ENCODE data around the gene TMEM217.

Gene TMEM217

DNA sequence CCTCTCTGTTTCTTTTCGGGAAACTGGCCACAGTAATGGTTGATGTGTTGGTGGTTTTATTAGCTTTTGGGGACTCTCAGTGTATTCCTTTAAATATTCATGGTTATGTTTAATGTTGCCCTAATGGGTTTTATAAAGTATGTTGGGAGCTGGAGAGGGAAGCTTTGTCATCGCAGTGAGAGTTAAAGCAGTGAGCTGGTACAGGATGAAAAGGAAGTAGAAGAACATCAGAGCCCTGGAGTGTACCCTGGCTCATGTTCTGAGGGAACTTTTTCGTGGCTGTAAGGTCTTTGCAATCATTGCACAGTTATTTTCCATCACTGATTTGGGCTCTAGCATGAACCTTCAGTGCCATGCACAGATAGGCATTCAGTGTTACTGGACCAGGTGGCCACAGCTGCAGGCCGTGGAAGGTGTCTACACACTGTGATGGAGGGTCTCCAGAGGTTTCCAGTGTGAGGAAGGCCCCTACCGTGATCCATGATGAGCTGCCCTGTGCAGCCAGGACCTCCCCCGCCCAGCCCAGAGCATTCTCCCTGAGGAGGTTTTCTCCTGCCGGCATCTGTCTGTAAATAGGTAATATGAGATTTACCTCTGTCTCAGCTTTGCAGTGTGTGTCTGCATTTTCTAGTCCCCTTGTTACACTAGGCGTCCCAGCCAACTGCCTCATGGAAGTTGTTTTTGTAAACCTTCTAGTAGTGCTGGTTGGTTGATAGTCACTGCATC lies 22.4 kb upstream of the TMEM217 start:
- no peak for DNase-seq (ENCODE audit: low read depth in 2 of 3, low spot score in 1 of 3)

GRCh38 chr6:37279366-37280134 lies 21.6 kb upstream of the TMEM217 start:
- DNase-seq (ENCODE audit: low read depth in 2 of 3, low spot score in 1 of 3), result no peak

GRCh38 chr6:37277001-37277409 lies 19.1 kb upstream of the TMEM217 start:
- no peak for DNase-seq (ENCODE audit: low read depth in 2 of 3, low spot score in 1 of 3)

GRCh38 chr6:37275350-37275749 lies 17.4 kb upstream of the TMEM217 start:
- DNase-seq (ENCODE audit: low read depth in 2 of 3, low spot score in 1 of 3), result no peak

- no peak for DNase-seq (ENCODE audit: low read depth in 2 of 3, low spot score in 1 of 3)
These were observed 15.7 kb upstream of the TMEM217 start for GRCh38 chr6:37273690-37274089.

DNA sequence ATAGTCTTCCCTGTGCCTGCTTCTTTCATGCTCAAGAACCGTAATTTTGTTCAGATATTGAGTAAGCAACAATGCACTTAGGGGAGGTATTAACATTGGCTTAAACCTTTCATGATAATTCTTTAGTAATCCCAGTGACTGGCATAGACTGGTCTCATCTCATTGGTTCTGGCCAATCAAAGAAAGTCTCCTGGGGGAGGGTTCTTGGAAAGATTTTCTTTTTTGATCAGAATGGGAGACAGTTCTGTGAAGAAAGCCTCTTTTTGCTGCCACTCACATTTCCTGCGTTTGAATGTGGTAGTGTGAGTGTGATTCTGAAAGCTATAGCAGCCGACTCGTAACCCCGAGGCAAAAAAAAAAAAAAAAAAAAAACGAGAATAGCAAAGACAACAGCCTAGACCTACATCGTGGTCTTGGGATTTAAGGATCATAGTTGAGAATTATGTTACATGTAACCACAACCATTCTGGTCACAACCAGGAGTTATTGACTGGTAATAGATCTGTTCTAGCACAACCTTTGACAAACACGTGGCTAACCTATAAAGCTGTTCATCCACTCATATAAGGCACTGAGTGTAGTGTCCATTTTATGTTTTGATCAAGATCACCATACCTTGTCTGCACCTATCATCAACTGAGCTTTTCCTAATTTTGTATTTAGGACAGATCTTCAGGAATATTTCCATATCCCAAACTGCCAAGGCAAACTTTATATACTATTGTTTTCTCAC lies 15.1 kb upstream of the TMEM217 start:
- no peak for DNase-seq (ENCODE audit: low read depth in 2 of 3, low spot score in 1 of 3)

DNA sequence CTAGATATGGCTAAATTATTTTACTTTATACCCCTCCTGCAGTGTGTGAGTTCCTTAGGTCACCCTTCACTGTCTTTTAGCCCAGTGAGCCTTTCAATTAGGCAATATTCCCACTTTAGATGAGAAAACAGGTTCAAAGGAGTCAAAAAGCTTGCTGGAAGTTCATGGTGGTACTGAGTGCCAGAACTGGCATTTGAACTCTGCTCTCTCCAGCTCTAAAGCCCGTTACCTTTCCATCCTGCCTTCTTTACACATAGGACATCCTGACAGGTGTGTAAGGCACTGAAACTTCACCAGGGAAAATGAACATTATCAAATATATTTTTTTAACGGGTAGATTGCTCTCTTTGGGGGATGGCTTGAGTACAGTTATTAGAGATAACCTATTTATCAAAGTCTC lies 11.2 kb upstream of the TMEM217 start:
- DNase-seq (ENCODE audit: low read depth in 2 of 3, low spot score in 1 of 3), result no peak

GRCh38 chr6:37265860-37266259 lies 7.9 kb upstream of the TMEM217 start:
- no peak for DNase-seq (ENCODE audit: low read depth in 2 of 3, low spot score in 1 of 3)

- no peak for DNase-seq (ENCODE audit: low read depth in 2 of 3, low spot score in 1 of 3)
These were observed 7.1 kb upstream of the TMEM217 start for GRCh38 chr6:37265001-37265400.

DNA sequence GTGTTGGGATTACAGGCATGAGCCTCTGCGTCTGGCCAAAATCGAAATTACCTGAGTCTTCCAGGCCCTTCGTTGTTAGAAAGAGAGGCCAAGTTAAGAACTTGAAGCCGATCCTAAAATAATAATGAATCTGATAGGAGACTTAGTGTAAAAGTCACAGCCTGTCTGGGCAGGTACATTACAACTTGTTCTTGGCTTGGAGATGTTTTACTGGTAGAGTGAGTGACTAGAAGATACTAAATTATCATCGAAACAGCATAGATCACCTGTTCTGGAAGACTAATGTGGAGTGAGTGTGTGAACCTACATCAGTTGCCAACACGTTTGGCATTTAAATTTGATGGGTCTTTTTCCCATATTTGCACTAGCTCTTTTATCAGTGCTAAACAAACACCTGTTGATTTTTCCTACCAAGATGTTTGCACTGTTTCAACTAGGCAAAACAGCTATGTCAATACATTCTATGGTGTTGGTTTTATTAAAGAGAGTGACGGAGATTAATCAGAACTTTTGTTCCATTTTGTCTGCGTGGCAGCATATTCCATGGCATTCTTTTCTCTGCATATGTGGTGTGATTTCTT lies 4.6 kb upstream of the TMEM217 start:
- DNase-seq (ENCODE audit: low read depth in 2 of 3, low spot score in 1 of 3), result no peak

DNA sequence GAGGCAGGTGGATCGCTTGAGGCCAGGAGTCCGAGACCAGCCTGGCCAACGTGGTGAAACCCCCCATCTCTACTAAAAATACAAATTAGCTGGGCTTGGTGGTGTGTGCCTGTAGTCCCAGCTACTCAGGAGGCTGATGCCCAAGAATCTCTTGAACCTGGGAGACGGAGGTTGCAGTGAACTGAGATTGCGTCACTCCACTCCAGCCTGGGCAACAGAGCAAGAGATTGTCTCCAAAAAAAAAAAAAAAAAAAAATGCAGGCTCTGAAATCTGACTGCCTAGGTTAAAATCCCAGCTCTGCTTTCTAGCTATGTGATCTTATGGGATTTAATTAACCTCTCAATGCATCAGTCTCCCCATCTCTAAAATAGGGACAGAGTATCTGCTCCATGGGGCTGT lies 3.3 kb upstream of the TMEM217 start:
- DNase-seq (ENCODE audit: low read depth in 2 of 3, low spot score in 1 of 3), result no peak

DNA sequence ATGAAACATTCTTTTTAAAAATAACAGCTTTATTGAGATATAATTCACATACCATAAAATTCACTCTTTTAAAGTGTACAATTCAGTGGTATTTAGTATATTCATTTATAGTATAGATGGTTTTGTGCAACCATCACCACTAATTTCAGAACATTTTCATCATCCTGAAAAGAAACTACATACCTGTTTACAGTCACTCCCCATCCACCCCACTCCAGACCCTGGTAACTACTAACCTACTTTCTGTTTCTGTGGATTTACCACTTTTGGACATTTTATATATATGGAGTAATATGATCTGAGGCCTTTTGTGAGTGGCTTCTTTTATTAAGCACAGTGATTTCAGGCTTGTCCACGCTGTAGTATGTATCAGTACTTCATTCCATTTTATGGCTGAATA lies 2.5 kb upstream of the TMEM217 start:
- DNase-seq (ENCODE audit: low read depth in 2 of 3, low spot score in 1 of 3), result no peak

- no peak for DNase-seq (ENCODE audit: low read depth in 2 of 3, low spot score in 1 of 3)
These were observed 2.1 kb upstream of the TMEM217 start for GRCh38 chr6:37260040-37260439.

DNA sequence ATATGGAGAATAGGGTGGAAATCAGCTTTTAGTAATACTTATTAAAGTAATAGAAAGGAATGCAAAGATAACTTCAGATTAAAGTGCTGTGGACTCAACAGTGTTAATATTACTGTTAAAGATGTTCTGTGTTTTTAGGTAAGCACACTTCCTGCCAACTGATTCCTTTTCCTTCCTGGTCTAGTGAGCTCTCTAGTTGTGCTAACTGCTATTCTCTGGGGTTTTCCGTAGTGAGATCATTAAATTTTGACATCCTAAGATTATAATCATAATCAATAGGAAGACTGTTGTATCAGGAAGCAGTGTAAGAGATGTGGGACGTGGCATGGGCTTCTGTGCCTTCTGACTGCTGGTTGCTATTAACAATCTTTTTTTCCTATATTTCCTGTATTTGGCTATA lies 1.2 kb upstream of the TMEM217 start:
- no peak for DNase-seq (ENCODE audit: low read depth in 2 of 3, low spot score in 1 of 3)

DNA sequence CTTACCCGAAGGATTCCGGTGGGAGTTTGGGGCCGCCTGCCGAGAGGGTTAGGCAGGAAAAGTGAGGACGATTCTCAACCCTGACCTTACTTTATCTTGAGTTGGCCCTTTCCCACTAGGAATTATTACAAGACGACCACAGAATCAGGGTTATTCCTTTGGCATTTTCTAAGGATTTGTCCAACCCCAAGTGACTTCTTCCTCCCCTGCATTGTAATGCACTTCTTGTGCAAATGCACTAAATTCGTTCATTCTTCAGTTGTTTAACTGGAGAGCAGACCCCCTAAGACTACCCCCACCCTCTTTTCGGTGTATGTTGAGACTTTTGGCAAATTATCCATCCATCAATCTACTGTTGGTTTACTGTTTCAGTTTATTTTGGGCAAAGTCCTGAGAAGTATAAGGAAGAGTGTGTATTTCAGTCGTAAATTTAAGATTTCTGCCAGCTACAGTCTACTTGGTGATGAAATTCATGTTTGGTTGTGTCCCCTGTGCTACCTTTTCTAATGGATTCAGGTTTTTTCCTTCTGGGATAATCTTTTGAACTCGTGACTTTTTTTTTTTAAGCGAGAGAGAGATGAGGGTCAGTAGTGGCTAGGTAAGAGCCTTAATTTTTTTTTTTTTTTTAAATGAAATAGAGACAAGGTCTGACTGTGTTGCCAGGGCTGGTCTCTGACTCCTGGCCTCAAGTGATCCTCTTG lies 611 bp upstream of the TMEM217 start:
- DNase-seq (ENCODE audit: low read depth in 2 of 3, low spot score in 1 of 3), result no peak

DNA sequence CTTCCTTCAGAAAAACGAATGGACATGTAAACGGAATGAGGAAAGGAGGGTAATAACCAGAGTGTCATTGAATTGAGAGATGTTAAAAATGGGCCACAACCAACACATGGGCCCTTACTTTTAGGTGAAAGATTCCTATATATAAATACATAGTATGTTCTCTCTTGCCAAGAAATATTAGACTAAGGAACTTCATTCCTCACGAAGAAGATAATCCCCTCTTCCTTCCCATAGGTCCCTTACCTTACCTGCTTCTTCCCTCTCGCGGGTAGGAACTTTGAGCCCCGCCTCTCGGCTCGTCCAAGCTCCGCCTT lies 667 bp downstream of the TMEM217 start:
- no peak for DNase-seq (ENCODE audit: low read depth in 2 of 3, low spot score in 1 of 3)

- DNase-seq (ENCODE audit: low read depth in 2 of 3, low spot score in 1 of 3), result no peak
These were observed 1.1 kb downstream of the TMEM217 start for GRCh38 chr6:37256692-37257319.

DNA sequence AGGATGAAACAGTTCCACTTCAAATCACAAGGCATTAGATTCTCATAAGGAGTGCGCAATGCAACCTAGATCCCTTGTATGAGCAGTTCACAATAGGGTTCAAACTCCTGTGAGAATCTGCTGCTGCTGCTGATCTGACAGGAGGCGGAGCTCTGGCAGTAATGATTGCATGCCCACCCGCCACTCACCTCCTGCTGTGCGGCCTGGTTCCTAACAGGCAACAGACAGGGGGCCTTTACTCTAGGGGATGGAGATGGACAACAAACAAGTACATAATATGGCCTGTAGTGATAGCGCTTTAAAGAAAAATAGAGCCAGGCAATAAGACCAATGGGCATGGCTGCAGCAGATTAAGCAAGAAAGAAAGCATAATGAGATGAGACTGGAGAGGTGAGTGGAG lies 3.1 kb downstream of the TMEM217 start:
- no peak for DNase-seq (ENCODE audit: low read depth in 2 of 3, low spot score in 1 of 3)

DNA sequence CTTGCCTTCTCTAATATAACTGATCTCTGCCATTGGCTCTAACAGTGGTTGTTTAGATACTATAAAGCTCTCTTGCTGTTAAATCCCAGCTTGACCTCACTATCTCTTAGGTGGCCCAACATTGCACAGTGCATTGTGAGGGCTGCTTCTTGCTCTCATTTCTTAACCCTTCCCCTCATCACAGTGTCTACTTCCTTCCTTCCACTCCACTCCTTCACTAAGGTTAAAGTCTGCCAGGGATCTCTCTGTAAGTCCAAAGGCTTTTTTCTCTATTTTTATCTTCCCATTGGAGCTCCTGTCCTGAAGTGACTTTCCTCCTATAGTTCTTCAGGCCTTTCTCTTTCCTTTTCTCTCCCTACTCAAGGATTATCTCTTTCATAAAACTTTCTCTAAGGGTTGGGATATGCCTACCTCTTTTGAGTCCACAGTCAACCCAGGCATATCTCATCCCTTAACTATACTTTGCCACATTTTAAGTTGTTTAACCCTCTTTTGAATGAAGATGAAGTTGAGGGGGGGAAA lies 4.4 kb downstream of the TMEM217 start:
- no peak for DNase-seq (ENCODE audit: low read depth in 2 of 3, low spot score in 1 of 3)

DNA sequence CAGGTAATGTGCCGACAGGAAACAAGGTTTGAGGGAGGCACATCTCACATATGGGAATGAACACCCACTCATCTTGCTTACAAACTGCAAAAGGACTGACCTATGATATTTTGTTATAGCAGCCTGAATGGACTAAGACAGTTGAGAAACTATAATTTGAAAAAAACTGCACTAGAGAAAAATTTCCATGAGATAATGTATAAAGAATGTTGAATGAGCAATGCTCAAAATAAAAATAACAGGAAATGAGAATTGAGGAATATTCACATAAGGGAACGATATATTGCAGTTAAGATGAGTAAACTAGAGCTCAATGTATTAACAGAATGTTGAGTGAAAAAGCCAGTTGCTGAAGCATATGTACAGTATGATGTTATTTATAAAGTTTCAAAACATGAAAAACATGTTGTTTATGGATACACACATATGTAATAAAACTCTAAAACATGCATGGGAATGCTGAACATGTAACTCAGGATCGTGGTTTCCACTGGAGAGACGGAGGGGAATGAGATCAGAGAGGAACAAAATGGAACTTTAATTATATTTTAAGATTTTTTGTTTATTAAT lies 6.6 kb downstream of the TMEM217 start:
- DNase-seq (ENCODE audit: low read depth in 2 of 3, low spot score in 1 of 3), result no peak
